IPS DF 4.7 (cell line): ENCODE measurements around the gene ZNF618.

Source experiments
- DNase-seq: peaks from one replicate; pipeline ENCODE4 v3.0.0-alpha.2; 2013; ENCODE audit warnings: low spot score; ENCODE audit errors: extremely low read depth

The ZNF618 gene

DNA sequence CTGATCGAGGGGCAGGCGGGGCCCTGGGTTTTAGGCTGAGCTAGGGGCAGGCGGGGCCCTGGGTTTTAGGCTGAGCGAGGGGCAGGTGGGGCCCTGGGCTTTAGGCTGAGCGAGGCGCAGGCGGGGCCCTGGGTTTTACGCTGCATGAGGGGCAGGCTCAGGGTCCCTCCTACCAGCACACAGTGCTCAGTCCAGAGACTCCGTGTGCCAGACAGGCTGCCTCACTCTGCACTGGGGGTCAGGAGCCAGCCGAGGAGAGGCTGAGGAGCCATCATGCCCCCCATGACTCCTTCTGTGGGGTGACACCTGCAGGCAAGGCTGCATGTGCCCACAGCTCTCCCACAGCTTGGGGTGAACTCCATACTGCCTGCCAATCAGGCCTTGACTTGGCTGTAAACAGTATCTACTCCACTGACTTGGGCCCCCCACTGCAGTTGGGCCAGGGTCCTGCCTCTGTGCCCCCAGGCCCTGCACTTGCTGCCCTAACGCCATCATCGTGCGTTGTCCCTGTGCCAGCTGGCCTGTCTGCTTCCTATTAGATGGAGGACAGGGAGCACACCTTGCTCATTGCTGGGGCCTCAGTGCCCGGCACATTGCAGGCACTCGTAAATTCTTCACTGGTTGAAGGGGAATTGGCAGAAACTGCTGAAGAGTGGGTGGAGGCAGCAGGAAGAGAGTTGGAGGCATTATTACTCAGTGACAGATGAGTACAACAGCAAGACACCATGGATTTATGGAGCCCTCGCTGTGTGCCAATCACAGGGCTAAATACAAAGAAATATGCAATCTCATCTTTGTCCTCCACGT lies 123.3 kb downstream of the ZNF618 start:
- no peak for DNase-seq

DNA sequence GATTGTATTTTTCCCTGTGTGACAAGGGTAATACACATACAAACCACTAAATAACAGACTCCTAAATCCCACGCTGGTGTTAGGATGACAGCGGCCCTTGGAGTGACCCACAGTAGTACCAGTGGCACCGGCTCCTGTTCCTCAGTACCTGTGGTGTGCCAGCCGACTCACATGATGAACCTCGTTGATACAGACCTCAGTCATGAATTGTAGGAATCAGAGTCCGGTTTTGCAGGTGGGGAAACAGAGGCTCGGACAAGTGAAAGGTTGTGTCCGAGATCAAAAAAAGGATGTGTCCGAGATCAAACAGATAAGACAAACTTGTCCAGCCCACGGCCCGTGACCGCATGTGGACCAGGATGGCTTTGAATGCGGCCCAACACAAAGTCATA lies 124.0 kb downstream of the ZNF618 start:
- no peak for DNase-seq

DNA sequence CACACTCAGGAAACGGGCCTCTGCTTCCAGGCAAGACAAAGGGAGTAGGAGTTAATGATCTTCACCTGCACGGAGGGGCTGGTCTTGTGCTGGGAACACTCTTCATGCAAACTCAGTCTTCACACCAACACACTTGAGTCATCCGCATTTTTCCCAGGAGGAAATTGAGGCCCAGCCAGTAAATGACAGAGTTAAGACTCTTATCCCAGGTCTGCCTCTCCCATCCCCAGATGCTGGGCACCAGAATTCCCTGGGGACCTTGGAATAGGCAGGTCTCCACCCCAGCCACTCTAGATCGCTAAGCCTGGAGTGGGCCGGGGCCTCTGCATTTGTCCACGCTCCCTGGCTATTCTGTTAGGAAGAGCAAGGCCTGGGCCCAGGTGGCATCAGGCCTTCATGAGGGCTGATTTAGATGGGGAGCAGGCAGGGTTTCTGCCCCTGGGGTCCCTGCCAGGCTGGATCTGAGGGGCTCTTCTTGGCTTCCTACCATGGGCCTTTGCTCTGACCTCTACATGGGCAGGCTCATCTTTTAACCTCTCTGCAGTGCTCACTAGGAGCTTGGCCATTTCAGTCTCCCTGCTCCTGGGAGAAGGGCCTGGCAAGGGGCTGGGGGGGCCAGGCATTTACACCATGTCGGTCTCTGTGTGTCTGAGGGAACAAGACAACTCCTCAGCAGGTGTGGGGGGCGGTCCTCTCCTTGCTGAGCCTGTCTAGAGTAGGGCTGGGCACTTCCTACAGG lies 124.7 kb downstream of the ZNF618 start:
- DNase-seq, result no peak

DNA sequence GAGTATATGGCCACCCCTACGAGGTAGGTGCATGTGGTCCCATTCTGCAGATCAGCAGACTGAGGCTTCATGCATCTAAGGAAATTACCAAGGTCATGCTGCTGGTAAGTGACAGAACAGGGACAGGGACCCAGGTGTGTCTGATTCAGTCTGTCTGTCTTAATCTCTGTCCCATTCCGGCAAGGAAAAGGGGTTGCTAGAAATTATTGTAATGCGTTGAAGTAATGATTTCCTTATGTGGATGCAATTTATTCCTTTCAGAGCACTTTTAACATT lies 125.2 kb downstream of the ZNF618 start:
- DNase-seq, result no peak

DNA sequence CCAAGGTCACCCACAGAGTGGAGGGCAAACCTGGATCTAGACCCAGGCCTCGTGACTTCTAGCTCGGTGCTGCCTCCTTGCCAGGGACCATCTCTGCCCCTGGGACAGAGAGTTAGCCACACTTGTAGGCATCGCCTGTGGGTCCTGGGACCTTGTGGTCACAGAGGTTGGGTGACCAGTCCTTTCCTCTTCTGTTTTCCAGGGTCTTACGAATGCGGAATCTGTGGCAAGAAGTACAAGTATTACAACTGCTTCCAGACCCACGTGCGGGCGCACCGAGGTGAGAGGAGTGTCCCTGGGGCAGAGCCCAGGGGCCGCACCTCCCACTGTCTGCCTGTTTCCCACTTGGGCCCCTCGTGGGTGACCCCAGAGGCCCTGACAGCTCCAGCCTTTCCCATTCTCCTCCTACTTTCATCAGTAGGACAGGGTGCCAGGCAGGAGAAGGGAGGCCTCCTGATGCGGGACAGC lies 125.7 kb downstream of the ZNF618 start:
- DNase-seq, result no peak

DNA sequence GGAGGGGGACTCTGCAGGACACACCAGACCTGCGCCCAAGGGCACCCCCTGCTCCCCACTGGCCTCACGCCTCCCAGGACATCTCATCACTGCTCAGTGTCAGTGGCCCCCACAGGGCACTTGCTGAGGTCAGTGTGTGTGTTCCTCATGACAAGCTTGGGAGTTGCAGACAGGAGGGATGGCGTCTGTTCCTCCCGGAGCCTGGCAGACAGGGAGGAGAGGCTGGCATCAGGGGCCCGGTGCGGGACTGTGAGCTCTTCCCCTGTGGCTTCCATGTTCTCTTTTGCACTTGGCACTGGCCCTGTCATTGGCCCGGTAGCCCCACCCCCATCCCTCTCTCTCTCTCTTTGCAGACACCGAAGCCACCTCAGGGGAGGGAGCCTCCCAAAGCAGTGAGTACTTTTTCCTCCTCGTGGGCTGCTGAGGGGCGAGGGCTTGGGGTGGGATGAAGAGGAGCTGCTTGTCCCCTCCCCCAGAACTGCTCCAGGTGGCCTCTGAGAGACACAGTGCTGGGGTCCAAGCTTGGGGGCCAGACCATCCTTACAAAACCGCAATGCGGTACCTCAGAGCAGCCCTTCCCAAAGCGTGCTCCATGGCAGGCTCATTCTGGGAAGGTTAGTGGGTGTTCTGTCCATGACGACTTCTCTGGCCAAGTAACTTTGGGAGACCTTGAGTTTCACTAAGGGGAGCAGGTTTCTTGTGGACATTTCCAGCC lies 126.3 kb downstream of the ZNF618 start:
- DNase-seq, result no peak

DNA sequence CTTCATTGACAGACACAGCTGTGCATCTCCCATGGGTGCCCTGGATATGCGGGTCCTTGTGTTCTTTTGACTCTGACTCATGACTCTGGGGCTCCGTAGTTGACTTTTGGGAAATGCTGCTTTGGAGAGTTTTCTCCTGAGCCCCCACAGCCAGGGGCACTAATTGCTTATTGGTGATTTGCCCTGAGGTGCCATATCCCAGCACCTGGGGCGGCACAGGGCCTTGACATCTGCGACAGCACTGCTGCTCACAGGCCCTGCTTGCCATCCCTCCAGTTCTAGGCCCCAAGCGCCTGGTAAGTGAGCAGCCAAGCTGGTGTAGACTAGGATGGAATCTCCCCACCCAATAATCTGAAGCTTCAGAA lies 126.9 kb downstream of the ZNF618 start:
- no peak for DNase-seq

DNA sequence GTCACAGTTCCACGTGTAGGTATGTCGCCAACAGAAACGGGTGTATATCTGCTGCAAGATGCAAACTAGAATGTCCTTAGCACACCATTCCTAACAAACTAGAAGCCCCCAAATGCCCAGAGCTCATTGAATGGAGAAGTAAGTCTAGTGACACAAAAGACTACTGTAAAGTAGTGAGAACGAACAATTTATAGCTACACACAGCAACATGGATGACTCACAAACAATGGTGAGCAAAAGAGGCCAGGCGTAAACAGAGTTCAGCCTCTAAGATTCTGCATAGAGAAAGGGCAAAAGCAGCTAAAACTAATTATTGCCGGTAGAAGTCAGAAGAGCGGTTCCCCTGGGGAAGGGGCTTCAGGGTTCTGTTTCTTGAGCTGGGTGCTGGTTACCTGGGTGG lies 127.2 kb downstream of the ZNF618 start:
- no peak for DNase-seq

DNA sequence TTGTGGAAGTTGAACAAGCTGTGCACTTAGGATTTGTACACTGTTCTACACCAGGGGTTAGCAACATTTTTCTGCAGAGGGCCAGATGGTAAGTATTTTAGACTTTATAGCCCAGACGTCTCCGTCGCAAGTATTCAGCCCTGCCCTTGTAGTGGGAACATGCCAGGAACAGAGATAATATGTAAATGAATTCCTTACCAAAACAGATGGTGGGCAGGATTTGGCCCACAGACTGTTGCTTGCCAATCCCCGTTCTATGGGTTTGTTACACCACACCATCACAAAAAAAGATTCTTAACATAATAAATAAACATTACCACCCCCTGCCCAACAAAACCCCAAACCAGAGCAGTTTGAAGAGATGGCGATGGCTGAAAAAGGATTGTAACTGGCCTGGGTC lies 127.6 kb downstream of the ZNF618 start:
- no peak for DNase-seq

DNA sequence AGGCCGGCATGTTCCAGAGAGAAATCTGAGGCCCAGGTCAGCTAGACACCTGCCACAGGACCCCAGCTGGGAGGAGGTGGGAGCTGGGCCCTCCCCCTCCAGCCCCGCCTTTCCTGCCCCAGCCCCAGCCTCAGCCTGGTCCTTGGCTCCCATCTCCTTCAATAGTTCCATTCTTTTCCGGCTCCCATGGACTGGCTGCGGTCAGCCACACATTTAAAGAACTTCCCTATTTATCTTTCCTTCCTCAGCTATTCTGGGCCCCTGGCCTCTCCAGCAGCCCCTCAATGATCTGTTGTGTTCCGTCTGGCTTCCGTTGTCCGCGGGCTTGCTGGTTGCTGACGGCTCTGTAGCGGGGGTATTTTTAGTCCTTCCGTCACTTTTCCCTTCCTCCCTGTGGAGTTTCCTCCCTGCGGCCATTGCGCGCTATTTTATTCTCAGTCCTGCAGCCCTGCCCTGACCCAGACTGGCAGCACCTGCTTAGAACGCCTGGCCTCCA lies 128.2 kb downstream of the ZNF618 start:
- no peak for DNase-seq

DNA sequence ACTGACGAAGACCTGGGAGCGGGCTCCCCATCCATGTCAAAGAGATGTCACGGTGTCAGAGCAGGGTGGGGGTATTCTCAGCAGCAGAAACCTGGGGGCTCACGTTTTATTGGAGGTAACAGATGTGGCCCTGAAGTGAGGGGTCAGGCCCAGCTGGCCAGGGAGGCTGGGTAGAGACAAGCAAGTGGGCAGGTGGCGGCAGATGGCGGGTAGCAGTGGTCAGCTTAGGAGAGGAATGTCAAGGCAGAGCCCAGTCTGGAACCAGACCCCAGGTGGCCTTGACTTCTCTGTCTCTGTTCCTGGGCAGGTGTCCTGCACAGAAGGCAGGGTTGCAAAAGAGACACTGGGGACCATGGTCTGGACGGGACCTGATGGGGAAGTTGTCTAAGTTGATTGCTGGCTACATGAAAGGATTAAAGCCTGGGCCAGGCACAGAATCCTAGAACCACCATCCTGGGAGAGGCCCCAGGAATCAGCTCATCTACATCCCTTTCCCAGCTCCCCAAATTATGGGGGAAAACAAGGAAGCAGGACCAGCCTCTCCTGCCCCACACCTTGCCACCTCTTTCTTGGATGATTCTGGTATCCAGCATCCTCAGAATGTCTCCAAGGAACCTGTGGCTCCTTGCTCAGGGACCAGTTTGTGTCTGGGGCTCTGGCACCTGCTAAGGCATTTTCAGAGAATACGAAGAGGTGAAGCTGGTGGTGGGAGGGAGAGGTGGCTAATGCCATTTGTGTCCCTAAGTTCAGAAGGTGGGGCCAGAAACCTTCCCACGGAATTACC lies 129.5 kb downstream of the ZNF618 start:
- DNase-seq, result no peak

DNA sequence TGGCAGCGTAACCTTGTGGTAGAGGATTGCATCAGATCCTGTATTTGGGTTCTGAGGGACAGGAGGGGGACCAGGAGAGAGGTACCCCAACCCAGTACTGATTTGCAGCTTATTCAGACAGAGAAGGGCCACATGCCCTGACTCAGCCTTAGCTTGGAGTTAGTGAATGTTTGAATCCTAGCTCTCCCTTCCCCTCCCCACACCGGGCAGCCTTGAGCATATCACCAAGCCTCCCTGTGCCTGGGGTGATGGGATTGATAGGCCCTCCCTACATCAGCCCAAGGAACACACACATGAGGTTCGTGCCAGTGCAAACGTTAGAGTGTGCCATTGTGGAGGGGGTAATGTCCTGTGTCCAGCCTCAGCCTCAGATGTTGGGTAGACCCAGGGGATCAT lies 130.0 kb downstream of the ZNF618 start:
- no peak for DNase-seq

DNA sequence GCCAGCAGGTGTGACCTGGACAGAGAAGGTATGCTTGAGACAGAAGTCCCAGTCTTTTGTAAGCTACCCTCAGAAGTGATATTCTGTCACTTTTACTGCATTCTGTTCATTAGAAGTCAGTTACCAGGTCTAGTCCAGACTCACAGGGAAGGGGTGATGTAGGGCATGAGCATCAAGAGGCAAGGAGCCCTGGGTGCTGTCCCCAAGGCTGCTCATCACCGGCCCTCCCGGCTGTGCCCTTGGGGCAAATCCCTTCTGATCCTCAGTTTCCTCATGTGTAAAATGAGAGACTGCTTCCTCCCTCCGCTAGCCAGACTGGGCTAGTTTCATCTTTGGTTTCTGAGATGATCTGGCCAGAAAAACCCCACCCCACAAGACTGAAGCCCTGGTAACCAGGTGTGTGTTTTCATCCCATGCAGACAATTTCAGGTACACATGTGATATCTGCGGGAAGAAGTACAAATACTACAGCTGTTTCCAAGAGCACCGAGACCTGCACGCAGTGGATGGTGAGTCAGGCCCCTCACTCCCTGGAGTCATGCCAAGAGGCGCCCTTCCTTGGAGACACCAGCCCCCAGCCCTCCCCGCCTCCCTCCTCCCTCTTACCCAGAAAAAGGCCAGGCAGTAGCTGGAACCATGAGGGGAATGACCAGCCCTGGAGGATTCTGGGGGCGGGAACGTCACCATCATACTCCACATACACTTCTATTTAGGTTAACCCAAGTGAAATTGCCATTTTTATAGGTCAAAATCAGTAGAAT lies 131.0 kb downstream of the ZNF618 start:
- no peak for DNase-seq

DNA sequence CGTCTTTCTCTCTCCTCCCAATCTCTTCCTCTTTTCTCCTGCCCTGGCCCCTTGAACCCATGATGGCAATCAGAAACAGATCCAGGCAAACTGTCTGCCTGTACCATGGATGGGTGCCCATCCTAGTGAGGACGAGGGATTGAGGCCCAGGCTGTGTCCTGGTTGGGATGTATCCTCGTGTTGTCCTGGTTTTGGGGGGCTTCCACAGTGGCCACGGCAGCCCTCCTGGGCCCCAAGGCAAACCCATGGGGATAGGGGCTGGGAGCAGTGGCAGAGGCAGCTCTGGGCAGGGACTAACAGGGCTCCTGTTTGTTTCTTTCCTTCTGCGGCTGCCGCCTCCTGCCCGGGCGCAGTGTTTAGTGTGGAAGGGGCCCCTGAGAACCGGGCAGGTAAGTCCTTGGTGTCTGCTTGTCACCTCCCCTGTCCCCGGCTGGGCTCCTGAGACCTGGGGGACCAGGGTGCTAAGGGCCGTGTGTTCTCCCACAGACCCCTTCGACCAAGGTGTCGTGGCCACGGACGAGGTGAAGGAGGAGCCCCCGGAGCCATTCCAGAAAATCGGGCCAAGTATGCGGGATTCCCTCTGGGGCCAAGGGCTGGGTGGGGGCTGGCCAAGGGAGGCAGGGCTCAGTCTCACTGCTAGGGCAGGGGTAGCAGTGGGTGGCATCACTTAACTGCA lies 132.0 kb downstream of the ZNF618 start:
- no peak for DNase-seq

DNA sequence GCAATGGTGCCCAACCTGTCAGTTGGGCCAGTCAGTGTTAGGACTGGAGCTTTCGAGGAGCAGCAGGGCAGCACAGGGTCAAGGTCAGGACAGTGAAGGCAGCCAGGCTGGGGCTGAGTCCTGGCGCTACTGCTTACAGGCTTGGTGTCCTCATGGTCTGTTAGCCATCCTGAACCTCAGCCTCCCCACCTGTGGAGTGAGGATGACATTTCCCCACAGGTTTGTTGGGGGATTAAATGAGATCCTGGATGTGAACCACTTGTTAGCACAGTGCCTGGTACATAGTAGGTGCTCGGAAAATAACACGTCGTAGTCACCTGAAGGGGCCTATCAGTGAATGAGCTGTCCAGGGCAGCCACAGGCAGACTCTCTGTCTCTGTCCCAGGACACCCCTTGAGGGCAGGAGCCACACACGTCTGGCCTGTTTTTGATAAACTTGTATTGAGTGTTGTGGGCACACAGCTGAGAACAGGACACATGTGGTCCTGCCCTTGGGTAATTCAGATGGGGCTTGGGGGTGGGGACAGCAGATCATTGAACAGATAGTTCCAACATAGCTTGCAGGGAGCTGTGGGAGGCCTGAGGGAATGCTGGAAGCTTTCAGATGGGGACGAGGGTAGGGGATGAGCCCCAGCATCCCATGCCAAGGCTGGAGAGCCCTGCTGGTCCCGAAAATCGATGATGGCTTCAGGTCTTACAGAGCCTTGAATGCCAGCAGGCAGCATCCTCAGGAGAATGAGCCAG lies 132.7 kb downstream of the ZNF618 start:
- no peak for DNase-seq

DNA sequence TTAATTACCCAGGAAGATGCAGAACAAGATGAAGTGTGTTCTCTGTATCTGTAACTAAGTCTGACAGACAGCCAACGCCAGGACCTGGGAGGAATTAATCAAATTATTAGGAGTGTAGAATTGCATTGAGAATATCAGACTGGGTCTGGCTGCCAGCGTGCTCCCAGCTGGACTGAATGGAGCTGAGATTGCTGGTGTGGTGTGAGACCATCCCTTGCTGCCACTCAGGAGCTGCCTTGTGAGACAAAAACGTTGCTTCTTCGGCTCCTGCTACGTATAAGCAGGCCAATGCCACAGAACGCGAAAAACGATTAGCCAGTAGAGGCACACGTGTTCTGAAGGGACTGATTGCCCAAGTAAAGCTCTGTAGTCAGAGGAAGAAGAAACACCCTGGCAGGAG lies 135.2 kb downstream of the ZNF618 start:
- no peak for DNase-seq

DNA sequence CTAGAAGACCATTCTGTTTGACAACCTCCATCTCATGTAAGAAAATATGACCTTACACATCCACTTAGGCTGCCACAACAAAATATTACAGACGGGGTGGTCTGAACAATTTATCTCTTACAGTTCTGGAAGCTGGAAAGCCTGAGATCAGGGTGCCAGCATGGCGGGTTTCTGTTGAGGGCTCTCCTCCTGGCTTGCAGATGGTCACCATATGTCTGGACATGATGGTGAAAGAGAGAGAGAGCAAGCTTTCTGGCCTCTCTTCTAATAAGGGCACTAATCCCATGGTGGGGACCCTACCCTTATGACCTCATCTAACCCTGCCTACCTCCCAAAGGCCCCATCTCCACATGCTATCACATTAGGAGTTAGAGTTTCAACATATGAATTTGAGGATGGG lies 136.0 kb downstream of the ZNF618 start:
- no peak for DNase-seq

DNA sequence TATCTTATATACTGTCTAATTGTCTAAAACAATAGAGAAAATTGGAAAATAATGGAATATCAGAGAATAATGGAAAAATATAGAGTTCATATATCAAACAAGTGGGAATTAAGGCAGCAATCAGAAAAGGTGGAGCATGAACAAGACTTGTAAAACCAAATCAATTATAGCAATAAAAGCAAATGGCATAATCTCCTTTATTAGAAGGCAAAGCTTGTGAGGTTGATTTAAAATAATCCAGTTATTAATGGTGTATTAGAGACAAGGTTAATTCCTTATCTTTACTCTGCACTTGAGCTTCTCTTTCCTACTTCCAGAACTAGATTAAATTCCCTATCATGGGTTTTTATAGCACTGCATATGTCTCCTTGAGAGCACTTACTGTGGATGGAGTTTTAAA lies 137.9 kb downstream of the ZNF618 start:
- no peak for DNase-seq

DNA sequence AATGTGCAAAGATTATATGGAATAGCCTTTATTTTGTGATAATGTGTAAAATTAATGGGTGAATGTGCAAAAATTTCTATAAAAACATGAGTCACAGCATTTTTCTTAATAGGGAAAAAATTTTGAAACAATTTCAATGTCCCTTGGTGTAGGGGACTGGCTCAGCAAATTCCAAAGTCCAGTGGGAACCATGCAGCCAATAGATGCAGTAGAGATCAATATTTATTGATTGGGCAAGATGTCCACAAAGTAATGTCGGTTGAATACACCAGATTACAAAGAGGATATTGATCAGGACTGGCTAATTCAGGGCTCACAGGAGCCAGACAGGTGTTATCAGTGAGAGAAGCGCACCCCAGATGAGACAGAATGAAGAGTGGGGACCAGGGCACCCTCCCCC lies 139.5 kb downstream of the ZNF618 start:
- DNase-seq, result no peak

DNA sequence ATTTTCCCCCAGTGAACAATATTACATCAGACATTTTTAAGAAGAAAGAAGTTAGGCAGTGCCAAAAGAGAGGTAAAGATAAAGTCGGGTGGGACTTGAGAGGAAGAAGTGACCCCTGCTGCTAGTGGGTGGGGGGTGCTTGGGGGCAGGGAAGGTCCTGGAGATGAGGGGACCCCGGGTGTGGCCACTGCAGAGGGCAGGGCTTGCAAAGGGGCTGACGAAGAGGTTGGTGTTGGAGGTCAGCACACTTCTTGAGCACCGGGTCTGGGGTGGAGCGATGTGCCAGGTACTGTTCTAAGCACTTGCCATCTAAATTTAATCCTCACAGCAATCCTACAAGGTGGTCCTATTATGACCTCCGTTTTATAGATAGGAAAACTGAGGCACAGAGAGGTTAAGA lies 140.0 kb downstream of the ZNF618 start:
- no peak for DNase-seq
